ENCODE measurements around the gene FCGR2B. TPM values are rescaled to one million over a fixed set of nuclear protein-coding genes. Genes with fewer than 3 reads are reported as not detected.

Gene FCGR2B
- total RNA-seq (2022; extraction: Qiagen RNA extraction) = not detected in 5 replicates

GRCh38 chr1:161662684-161663339, at the start of gene FCGR2B:
Gene FCGR2B (plus strand): TSS chr1:161663143. CDS start chr1:161663242, 99 bp downstream.

GRCh38 chr1:161631076-161631475, 31.9 kb upstream of the FCGR2B start, which contains the start of gene FCGR3B:
Gene FCGR3B (minus strand): TSS chr1:161631176. CDS start chr1:161631094, 82 bp downstream.

GRCh38 chr1:161706482-161707347, 43.8 kb downstream of the FCGR2B start, which contains the start of gene FCRLA:
Gene FCRLA (plus strand): TSS chr1:161707229. CDS start chr1:161707265, 36 bp downstream.

GRCh38 chr1:161720956-161721737, 58.2 kb downstream of the FCGR2B start, which contains the start of gene FCRLB:
Gene FCRLB (plus strand): TSS chr1:161721544. CDS start chr1:161722673, 1,129 bp downstream.

Other genes with a start within 250 kb of the FCGR2B start
- 0.13 TPM in 1 of 5 replicates, not detected in the others for gene FCGR2A, start 157.7 kb upstream of the FCGR2B start, total RNA-seq (2022; extraction: Qiagen RNA extraction)
- gene HSPA6, start 138.6 kb upstream of the FCGR2B start, total RNA-seq (2022; extraction: Qiagen RNA extraction) = 1.0 to 7.1 TPM (median 1.9 TPM) in 5 replicates
- gene FCGR3A, start 113.3 kb upstream of the FCGR2B start, total RNA-seq (2022; extraction: Qiagen RNA extraction) = not detected in 5 replicates
- gene FCGR3B, start 32.0 kb upstream of the FCGR2B start, total RNA-seq (2022; extraction: Qiagen RNA extraction) = not detected in 5 replicates
- gene FCRLA, start 44.1 kb downstream of the FCGR2B start, total RNA-seq (2022; extraction: Qiagen RNA extraction) = 0.03 to 0.06 TPM in 2 of 5 replicates, not detected in the others
- gene FCRLB, start 58.4 kb downstream of the FCGR2B start, total RNA-seq (2022; extraction: Qiagen RNA extraction) = 1.0 to 1.8 TPM (median 1.7 TPM) in 5 replicates
- 45.9 to 56.9 TPM (median 46.9 TPM) in 5 replicates for gene DUSP12, start 86.6 kb downstream of the FCGR2B start, total RNA-seq (2022; extraction: Qiagen RNA extraction)
- gene ATF6, start 103.2 kb downstream of the FCGR2B start, total RNA-seq (2022; extraction: Qiagen RNA extraction) = 12.8 to 15.3 TPM (median 14.3 TPM) in 5 replicates

Data from A549 treated with AZD2906 at 1 μM for 4 hours (cell line).